Neural cell (in vitro differentiated cells): Measurements from ENCODE around the gene LIPC.

ENCODE experiments used
- CTCF ChIP-seq: fragments of 450-650 bp; IDR thresholded peaks from 2 replicates; pipeline ENCODE4 v1.5.1; 2014; ENCODE audit warnings: antibody characterized with exemption, mild to moderate bottlenecking, moderate library complexity; ENCODE audit not compliant: poor library complexity, severe bottlenecking
- POLR2AphosphoS5 ChIP-seq: IDR thresholded peaks from 2 replicates; pipeline ENCODE4 v1.6.1; 2012

GRCh38 chr15:58466566-58466965 lies 34.8 kb downstream of the LIPC start:
- TF ChIP-seq CTCF: no peak
- no peak for TF ChIP-seq POLR2AphosphoS5
